Neural cell (in vitro differentiated cells): ENCODE results near the gene PHPT1.

Source experiments
- CTCF ChIP-seq: fragments of 450-650 bp; IDR thresholded peaks from 2 replicates; pipeline ENCODE4 v1.5.1; 2014; ENCODE audit warnings: antibody characterized with exemption, mild to moderate bottlenecking, moderate library complexity; ENCODE audit not compliant: poor library complexity, severe bottlenecking
- EP300 ChIP-seq: fragments of 450-650 bp; conservative IDR thresholded peaks from 2 replicates; pipeline ENCODE4 v1.6.1; 2014; ENCODE audit warnings: antibody characterized with exemption, mild to moderate bottlenecking, moderate library complexity; ENCODE audit not compliant: poor library complexity, severe bottlenecking
- EZH2 ChIP-seq: fragments of 200-600, 300-800 bp; shearing (Covaris generic), sonication (generic); IDR thresholded peaks from 2 replicates; pipeline ENCODE4 v1.6.1; 2014; ENCODE audit warnings: antibody characterized with exemption, low read length, borderline replicate concordance, mild to moderate bottlenecking; ENCODE audit not compliant: insufficient read depth, poor library complexity, severe bottlenecking
- RAD21 ChIP-seq: fragments of 450-650 bp; conservative IDR thresholded peaks from 2 replicates; pipeline ENCODE4 v1.6.1; 2014; ENCODE audit warnings: antibody characterized with exemption, mild to moderate bottlenecking, moderate library complexity
- REST ChIP-seq: IDR thresholded peaks from 2 replicates; pipeline ENCODE4 v1.6.1; 2012; ENCODE audit warnings: borderline replicate concordance
- SMC3 ChIP-seq: fragments of 450-650 bp; conservative IDR thresholded peaks from 2 replicates; pipeline ENCODE4 v1.6.1; 2014; ENCODE audit warnings: antibody characterized with exemption, mild to moderate bottlenecking, moderate library complexity; ENCODE audit not compliant: poor library complexity
- TAF1 ChIP-seq: IDR thresholded peaks from 2 replicates; pipeline ENCODE4 v1.6.1; 2012; ENCODE audit warnings: low read depth

- TF ChIP-seq TAF1 (no peak), CTCF (no peak), REST (no peak), EP300 (no peak), SMC3 (no peak), RAD21 (no peak), EZH2 (no peak)
These were observed 4.4 kb downstream of the PHPT1 start for GRCh38 chr9:136853596-136854112.
